ENCODE data around the gene POLN.

The POLN gene

GRCh38 chr4:2105559-2105958 is 136.4 kb downstream of the POLN start:
- no peak for DNase-seq (ENCODE audit: low read depth)

DNA sequence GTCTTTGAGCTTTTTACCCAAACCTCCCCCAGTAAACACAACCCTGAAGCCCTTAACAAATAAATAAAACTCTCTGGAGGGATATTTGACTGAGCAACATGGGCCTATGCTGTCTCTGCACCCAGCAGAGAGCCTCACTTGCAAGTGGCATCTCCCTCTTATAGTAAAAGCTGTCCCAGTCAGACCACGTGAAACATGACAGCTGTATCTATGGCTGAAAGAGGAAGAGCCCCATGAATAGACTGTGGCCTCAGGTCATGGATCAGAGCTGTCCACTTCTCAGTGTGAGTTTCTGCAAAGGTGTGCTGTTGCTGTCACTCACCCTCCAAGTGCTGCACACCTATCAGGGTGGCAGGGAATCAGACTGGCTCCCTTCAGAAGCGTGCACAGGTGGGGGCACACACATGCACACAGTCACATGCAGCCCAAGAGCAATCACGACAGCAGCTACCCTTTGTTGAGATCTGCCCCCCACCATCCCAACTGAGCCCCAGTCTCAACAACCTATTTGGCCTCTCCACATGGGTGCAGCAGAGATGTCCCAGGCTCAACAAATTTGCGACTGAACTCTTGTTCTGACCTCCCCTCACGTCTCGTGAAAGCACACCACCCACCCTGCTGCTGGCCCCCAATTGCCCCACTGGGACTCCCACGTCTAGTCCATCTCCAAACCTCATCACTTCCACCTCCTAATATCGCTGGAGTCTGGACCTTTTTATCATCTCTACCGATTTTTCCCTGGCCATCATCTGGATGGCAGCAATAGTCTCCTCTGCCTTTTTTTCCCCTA is 137.2 kb downstream of the POLN start:
- DNase-seq (ENCODE audit: low read depth): no peak

DNA sequence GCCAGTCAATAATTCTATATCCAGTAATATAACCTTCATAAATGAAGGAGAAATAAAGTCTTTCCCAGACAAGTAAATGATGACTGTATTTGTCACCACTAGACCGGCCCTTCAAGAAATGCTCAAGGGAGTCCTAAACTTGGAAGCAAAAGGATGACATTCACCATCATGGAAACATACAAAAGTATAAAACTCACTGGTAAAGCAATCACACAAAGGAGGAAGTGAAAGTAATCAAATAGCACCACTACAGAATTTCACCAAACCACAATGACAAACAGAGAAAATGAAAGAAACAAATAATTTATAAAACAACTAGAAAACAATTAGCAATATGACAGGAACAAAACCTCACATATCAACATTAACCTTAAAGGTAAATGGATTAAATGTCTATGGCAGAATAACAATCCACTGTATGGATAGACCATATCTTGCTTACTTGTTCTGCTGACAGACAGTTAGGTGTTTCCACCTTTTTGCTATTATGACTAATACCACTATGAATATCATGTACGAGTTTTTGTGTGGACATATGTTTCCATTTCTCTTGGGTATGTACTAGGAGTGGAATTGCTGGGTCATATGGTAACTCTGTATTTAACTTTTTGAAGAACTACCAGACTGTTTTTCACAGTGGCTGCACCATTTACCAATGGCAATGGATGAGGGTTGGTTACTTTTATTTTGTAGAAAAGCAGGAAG is 137.9 kb downstream of the POLN start:
- no peak for DNase-seq (ENCODE audit: low read depth)

GRCh38 chr4:2103127-2103842 is 138.6 kb downstream of the POLN start:
- no peak for DNase-seq (ENCODE audit: low read depth)

GRCh38 chr4:2102045-2102883 is 139.7 kb downstream of the POLN start:
- DNase-seq (ENCODE audit: low read depth): no peak

DNA sequence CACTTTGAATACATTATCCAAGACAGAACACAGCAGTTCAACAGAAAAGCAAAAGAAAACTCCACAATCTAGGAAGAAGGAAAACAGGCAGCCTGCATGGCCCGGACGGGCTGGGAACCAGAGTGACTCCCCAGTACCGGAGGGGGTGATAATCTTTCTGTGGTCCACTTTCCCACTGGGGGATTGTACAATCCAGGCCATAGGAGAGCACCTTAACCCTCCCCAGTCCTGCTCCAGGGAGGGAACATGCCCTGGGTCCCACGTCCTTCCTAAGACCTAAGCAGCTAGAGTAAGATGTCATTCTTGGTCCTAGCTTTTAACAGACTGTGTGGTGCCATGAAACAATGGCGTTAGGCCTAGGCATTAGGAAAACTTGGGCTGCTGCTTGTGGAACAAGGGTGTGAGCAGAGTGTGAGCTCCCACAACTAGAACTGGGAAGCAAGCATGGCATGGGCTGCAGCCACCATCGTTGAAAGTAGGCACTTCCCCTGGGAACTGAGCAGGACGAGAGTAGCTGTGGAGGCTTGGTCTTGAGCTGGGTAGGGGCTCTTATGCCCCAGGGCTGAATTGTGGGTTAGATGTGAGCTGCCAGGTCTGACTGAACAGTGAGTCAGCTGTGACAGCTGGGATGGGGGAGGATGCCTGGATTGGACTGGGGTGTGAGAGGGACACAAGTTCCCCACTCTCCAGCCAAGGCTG is 140.4 kb downstream of the POLN start:
- no peak for DNase-seq (ENCODE audit: low read depth)

DNA sequence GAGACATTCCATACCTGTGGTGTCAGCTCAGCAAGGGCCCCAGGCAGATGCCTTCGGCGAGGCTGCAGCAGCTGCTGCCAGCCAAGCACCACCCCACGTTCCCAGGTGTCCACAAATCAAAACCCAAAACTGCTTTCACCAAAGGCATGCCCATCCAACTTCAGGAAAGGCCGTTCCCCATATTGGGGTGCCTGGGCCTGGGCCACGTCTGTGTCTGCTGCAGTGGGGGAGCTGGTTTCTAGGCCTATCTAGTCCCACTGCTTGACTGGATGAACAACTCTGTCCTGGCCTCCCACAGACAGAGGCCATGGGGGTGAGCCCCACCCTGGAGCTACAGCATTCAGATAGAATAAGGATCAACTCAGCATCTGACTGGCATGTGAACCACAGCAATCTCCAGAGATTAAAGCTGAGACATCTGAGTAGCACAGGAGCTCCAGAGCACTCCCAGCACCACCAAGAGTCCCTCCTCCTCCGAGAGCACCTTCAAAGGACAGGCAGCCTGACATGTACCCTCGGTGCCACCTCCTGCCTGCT is 145.8 kb downstream of the POLN start:
- no peak for DNase-seq (ENCODE audit: low read depth)

GRCh38 chr4:2095236-2096072 is 146.5 kb downstream of the POLN start:
- DNase-seq (ENCODE audit: low read depth): no peak

DNA sequence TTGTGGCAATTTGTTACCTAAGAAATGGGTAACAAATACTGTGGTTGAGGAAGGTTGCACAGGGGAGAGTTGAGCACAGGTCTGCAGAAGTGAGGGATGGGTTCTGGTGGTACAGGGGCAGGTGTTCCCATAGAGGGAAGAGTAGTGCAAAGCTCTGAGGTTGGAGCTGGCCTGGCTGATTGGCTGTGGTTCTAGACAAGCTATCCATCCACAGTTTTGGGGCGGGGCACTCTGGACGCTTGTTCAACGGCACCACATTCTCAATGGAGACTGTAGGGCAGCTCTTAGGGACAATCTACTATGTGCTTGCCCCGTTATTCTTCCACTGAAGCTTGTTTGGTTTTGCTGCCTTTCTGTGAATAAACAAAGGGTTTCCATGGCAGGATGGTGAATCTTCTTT is 147.4 kb downstream of the POLN start:
- no peak for DNase-seq (ENCODE audit: low read depth)

DNA sequence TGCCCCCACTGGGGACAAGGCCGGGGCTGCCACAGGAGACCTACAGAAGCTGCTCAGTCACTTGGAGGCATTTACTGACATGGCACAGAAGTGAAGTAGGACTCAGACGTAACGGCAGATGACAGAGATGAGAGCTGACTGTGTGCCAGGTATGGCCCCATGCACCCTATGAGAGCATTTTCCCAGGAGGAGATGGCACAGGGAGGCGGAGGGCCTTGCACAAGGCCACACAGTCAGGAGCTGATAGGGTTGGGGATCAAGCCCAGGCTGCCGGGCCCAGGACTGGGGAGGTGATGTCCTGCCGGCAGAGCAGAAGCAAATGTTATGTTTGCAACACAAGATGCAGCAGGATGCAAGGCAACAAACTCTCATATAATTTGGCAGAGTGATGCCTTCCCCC is 148.7 kb downstream of the POLN start:
- no peak for DNase-seq (ENCODE audit: low read depth)

DNA sequence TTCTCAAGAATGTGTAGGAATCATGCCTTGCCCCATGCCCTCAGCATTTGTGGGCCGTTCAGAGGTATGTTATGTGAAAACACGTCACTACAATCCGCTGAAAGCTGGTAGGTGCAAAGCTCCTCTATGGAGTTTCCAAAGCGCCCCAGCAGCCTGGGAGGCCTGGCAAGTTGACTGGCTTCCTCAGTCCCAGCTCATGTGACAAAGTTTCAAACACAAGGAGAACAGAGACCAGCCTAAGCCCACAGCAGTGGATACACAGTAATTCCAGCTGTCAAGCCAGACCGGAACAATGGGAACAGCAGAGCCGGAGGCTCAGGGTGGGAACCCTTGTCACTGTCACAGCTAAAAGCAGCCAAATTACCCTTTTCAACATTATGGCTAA is 149.3 kb downstream of the POLN start:
- DNase-seq (ENCODE audit: low read depth): no peak

- no peak for DNase-seq (ENCODE audit: low read depth)
Measured at GRCh38 chr4:2091990-2092668, 149.8 kb downstream of the POLN start.

- no peak for DNase-seq (ENCODE audit: low read depth)
Measured at GRCh38 chr4:2090642-2091041, 151.3 kb downstream of the POLN start.

DNA sequence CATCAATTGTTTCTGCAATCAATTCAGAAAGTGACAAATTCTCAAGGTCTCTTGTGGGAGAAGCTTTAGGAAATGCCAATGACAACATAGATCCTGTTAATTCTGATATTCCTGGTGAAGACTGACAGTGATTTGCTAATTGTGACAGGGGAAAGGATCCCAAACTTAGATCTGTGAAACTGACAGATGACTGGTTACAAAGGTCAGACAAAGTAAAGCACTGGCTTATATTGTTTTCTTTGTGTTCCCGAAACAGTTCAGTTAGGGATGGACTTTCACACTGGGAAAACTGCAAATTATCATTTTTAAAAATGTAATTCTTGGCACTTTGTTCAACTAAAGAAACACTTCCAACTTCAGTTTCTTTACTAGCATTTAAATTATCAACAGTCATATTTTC is 152.7 kb downstream of the POLN start:
- DNase-seq (ENCODE audit: low read depth): no peak

DNA sequence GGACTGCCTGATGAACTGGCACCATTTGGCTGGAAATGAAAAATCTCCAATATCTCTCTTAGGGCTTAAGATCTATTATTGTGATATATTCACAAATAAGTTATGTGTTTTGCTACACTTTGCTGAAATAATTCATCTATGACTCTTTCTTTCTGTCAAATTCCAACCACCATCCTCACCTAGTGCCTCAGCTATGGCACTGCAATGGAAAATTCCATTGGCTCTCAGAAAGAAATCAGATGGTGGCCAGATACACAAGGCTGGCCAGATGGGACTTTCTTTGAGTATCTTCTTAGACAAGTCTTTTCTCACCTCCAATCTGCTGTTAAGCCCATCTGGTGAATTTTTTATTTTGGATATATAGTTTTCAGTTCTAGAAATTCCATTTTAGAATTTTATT is 154.8 kb downstream of the POLN start:
- DNase-seq (ENCODE audit: low read depth): no peak

DNA sequence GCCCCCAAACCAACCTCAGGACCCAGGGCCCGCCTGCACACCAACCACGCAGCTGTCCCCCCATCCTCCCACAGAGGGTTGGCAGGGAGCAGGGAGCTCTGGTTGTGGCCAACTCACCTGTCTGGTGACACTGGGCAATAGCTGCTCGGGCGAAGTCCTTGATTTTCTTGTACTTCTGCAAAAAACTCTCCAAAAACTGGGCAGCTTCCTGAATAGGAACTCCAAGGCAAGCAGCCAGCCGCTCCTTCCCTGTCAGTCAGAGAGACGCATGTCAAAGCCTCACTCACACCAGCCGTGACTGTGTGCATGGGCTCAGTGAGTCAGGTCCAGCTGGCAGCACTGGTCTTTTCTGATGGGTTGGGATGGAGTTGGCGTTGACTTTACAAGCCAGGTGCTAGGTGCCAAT is 156.4 kb downstream of the POLN start:
- DNase-seq (ENCODE audit: low read depth): no peak

DNA sequence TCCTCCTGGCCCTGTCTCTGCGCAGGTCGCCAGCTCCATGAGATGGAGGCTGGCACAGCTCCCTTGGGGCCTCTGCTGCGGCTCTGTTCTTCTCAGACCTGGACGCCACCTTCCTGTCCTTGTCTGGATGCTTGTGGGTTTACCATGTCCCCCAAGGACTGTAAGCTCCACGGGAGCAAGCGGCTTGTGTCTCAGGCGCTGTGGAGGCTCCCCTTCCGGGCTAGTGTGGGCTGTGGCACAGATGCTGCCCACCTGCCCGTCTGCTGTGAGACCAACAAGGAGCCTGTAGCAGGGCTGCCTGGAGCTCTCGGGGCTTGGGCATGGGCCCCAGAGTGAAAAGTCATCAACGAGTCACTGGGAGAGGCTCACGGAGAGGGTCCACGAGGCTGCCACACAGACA is 157.6 kb downstream of the POLN start:
- no peak for DNase-seq (ENCODE audit: low read depth)

GRCh38 chr4:2083826-2084160 is 158.1 kb downstream of the POLN start:
- no peak for DNase-seq (ENCODE audit: low read depth)

DNA sequence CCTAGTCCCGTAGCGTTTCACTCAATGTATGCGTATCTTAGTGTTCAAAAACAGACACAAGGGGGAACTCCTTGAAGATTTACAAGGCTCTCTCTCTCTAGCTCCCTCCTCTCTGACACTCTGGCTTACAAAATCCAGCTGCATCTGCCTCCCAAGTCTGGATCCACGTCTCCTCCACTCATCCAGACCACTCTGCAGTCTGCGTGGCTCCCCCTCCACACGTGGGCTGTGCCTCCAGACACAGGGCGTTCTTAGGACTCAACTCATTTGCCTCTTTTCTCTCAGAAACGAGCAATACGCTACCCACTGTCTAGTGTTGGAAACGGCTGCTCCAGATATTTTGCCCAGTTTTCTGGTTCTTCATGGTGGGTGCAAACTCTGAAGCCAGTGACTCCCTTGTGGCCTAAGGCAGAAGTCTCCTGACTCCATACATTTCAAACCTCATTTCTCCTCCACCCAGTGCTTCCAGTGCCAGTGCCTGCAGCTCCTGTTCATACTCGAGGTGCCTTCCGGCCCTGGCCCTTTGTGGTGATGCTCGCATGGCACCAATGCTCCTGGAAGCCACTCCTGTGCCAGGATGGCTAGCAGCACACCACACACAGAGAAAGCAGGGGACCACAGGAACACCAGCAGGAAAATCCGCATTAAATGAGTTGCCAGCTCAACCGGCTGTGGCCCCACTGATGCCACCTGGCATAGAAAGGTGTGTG is 158.7 kb downstream of the POLN start:
- no peak for DNase-seq (ENCODE audit: low read depth)

Measured in stimulated activated CD8-positive, alpha-beta memory T cell treated with anti-CD3 and anti-CD28 coated beads, Interleukin-4, amount 100 ng/mL, for 24 hours (primary cell).